HG02981 (cell line): Measurements from ENCODE around the gene NRIP3.

Experiments
- ATAC-seq: cut with Tn5 transposase; IDR thresholded peaks from one replicate; pipeline ENCODE4 v1.9.1; 2021; ENCODE audit warnings: mild to moderate bottlenecking, moderate library complexity; ENCODE audit not compliant: unreplicated experiment

NRIP3 gene

DNA sequence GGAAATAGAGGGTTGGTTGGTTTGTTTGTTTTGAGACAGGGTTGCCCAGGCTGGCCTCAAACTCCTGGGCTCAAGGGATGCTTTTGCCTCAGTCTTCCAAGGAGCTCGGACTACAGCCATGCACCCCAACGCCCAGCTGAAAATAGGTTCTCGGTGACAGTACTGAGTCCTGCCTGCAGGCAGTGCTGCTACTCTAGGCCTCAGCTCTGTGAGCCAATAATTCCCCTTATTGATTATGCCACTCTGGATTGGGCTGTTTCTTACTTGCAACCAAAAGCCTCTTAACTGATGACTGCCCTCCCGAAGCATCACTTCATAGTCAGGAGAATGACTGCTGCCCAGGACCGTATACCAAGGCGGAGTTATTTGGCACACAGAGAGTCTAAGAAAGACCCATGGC lies 69.9 kb downstream of the NRIP3 start:
- ATAC-seq, result no peak

DNA sequence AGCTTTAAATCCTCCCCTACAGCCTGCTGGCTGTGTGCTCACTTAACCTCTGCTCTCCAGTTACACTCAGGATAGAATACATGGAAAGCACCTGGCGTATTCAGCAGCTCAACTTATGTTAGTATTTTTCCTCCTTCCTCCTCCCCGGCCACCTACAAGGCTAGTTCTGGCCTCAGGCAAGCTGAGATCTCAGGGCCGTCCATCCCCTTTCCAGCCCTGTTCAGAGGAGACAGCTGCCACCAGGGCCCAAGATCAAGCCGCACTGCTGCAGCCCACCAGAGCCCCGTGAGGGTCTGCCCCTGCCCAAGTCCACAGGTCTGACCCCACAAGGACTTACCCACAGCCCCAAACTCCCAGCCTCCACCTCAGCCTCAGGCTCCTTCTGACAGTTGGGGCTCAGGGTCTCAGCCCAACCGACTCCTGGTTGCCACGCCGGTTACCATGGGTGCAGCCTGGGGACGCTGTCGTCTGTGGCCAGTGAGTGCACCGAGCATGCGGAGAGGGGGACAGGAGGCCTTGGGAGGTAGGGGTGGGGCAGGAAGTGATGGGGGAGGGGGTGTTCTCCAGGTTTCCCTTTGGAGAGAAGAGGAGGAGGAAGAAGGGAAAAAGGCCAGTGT lies 71.1 kb downstream of the NRIP3 start, which contains the start of gene C11orf16:
C11orf16 (minus strand) TSS at position 384 of the 617 bp plus-strand sequence. CDS start 639 bp downstream, outside the sequence.
- ATAC-seq, result no peak
